ENCODE results near the gene SZRD1.
A peak's percentile ranks its signal among the peaks of the same experiment; 100 is the strongest.

Gene SZRD1

DNA sequence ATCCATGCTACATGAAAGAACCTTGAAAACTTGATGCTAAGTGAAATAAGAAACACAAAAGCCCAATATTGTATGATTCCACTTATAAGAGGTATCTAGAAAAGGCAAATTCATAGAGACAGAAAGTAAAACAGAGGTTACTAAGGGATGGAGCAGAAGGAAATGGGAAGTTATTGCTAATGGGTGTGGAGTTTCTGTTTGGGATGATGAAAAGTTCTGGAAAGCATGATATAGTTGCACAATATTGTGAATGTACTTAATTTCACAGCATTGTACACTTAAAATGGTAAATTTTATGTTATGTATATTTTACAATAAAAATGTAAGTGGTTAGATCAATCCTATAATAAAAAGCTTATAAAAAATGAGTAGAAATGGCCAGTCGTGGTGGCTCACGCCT is 71.9 kb downstream of the SZRD1 start:
- DNase-seq (ENCODE audit: low read depth, low spot score), result no peak

DNA sequence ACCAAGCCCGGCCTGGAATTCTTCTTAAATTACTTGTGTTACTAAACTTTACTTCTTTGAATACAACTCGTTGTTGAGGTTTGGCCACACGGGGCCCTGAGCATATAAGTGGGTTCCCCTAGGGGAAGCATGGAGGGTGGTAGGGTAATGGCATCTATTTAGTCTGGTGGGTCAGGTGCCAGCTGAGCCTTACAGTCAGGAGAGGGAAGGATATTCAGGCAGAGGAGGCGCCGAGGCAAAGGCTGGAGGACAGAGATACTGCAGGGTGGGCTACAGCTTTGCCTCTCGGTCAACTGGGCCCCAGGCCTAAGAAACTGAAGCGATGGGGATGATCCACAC is 73.1 kb downstream of the SZRD1 start:
- no peak for DNase-seq (ENCODE audit: low read depth, low spot score)

DNA sequence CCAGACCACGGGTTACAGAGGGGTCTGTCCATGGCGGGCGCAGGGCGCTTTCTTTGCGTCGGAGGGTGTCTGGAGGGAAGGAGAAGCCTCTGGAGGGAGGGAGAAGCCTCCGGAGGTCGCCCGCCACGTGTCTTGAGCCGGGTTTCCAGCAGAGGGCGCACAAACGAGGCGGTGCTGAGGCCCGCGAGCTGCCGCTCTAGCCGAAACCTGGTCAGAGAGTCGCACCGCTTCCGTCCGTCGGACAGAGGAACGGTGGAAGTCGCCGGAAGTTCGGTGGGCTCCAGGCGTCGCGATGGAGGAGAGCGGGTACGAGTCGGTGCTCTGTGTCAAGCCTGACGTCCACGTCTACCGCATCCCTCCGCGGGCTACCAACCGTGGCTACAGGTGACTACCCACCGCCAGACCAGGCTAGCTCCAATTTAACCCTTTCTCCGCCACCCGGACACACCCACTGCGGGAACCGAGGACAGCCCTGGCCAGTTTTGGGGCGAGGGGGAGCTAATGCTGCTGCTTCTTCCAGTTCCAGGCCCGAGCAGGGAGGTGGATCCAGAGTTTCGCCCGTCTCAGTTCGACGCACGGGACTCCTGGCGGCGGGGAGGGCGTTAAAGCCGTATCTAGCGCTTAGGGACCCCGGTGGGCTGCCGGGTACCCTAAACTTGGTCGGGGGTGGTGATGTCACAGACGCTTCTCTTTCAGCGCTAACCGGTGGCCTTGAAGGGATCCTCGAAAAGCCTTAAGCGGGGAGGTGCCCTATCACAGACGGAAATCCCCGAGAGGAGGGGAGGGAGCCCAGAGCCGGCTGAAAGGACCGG is 73.6 kb downstream of the SZRD1 start, which contains the start of gene NECAP2:
NECAP2 (plus strand) TSS at position 255 of the 812 bp plus-strand sequence; CDS start at position 293, 38 bp downstream.
- peak; percentile 71 for DNase-seq (ENCODE audit: low read depth, low spot score)

DNA sequence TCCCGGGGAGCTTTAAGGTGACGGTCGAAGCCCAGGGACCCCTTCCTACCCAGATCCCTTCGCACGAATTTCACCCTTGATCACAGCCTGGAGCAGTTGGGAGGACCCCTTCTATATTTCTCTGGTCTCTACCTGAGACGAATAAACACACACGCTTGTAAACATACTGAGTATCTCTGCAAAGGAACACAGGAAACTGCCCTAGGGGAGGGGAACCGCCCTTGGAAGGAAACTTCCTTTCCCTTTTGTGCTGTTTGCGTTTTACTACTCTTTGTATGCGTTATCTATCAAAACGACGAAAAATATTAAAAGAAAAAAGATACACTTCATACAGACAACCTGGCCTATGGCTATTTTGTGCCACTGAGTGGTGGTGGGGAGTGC is 74.2 kb downstream of the SZRD1 start:
- no peak for DNase-seq (ENCODE audit: low read depth, low spot score)

DNA sequence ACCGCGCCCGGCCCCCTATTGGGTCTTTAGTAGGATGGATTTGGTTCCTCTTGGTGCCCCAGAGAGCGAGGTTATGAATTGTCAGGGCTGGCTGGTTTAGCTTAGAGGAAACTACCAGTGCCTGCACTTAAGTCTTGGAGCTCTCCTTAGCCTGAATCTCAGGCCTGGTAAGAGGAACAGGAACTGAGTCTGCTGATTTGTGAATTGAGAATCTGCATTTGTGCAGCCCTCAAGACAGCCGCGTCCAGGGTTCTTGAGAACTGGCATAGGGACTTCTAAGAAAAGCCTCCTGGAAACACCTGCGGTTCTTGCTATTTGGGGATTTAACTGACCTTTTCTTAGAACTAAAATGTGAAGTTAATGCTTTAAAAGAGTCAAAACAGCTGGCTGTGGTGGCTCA is 75.2 kb downstream of the SZRD1 start:
- DNase-seq (ENCODE audit: low read depth, low spot score), result no peak

DNA sequence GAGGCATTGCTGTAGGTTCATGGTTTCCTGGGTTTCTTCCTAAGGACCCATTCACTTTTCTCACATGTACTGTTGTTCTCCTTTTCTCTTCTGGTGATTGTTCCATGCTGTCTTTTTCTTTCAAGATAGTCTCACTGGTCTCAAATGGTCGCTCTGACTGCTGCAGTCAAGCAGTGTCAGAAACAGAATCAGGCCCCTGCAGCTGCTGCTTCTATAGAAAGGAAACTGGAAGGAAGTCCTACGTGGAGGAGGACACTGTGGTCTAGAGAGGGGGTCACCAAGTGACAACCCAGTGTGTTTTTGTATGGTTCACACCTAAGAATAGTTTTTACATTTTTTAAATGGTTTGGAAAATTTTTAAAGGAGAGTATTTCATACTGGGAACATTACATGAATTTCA is 75.9 kb downstream of the SZRD1 start:
- no peak for DNase-seq (ENCODE audit: low read depth, low spot score)

DNA sequence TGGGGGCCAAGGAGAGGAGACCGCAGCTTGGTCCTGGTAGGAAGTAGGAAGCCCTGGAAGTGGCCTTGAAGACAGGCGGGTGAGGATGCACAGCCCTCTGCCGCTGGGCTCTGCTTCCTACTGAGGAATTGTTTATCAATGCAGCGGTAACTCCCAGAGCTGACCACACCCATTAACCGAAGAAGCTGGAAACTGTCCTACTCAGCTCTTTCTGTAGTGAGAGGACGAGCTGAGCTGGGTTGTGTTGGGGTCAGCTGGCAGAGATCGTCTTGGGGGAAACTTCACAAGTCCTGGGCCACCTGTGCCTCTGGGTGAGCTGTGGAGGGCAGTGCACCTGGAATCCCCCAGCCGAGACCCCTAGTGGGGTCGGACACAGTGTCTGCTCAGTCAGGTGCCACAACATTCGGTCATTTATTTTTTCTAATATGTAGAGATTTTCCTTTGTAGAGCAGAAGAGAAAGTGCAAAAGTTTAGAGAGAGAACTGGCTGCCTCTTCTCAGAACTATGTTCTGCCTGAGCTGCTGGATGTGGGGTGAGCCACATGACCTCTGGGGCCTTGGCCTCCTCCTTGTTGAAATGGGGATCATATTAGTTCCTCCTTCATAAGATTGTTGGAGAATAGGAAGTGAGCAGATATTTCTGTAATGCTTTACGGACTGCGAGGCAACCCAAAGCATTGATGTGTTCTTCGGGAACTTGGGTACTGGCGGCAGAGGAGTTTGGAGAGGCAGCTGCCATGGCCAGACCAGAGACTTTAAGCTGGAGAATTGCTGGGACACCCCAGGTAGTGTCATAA is 77.1 kb downstream of the SZRD1 start:
- no peak for DNase-seq (ENCODE audit: low read depth, low spot score)

DNA sequence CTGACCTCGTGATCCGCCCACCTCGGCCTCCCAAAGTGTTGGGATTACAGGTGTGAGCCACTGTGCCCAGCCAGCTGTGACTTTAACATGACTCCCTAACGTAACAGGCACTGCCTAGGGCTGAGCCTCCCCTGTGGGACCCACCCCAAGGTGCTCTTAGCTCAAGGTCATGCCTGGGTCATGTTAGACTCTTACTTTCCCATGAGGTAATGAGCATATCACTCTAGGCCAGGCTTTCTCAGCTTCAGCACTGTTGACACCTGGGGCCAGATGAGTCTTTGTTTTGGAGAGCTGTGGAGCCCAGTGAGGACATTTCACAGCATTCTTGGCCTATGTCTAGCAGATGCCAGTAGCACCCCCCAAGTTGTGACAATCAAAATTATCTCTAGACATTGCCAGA is 78.0 kb downstream of the SZRD1 start:
- no peak for DNase-seq (ENCODE audit: low read depth, low spot score)

DNA sequence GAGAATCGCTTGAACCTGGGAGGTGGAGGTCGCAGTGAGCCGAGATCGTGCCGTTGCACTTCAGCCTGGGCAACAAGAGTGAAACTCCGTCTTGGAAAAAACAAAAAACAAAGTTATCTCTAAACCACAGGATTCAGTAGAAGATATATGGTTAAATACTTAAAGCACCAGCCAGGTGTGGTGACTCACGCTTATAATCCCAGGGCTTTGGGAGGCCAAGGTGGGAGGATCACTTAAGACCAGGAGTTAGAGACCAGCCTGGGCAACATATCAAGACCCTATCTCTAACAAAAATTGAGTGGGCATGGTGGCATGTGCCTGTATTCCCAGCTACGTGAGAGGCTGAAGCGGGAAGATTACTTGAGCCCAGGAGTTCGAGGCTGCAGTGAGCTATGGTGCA is 79.1 kb downstream of the SZRD1 start:
- no peak for DNase-seq (ENCODE audit: low read depth, low spot score)

DNA sequence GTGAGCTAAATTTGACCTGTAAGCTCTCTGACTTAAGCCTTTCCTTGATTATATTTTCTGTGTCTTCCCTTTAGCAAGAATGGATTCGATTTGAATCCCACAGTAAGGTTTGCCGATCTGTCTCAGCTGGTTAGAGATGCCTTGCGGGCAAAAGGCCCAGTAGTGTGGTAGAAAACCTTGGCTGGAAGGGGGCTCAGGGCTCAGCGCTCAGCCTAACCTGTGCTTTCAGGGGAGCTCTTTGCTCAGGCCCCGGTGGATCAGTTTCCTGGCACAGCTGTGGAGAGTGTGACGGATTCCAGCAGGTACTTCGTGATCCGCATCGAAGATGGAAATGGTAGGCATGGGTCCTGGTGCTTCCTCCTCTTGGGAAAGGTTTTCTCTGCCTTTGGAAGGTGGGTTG is 80.6 kb downstream of the SZRD1 start:
- DNase-seq (ENCODE audit: low read depth, low spot score), result no peak

All from brain pericyte (primary cell).